Astrocyte of the cerebellum (primary cell): Measurements from ENCODE around the gene WDCP.
A peak's percentile ranks its signal among the peaks of the same experiment; 100 is the strongest.

ENCODE experiments used
- DNase-seq: peaks from one replicate; pipeline ENCODE4 v3.0.0-alpha.2; 2011; ENCODE audit warnings: low read depth
- H3K4me3 ChIP-seq: 2 replicates; pipeline ENCODE4 v1.5.1; 2011; ENCODE audit warnings: mild to moderate bottlenecking, low read depth, low read length, moderate library complexity
- in situ Hi-C: cut with HindIII; loops from 2 replicates; pipeline ENCODE4 v1.10.0; 2017; ENCODE audit warnings: low sequenced_read_pairs
- TF ChIP-seq, protein P1 (sequence below): IDR thresholded peaks from 2 replicates; pipeline ENCODE4 v1.5.1; 2012; ENCODE audit warnings: low read length, low read depth, moderate library complexity, mild to moderate bottlenecking; ENCODE audit errors: missing control alignments

The WDCP gene

DNA sequence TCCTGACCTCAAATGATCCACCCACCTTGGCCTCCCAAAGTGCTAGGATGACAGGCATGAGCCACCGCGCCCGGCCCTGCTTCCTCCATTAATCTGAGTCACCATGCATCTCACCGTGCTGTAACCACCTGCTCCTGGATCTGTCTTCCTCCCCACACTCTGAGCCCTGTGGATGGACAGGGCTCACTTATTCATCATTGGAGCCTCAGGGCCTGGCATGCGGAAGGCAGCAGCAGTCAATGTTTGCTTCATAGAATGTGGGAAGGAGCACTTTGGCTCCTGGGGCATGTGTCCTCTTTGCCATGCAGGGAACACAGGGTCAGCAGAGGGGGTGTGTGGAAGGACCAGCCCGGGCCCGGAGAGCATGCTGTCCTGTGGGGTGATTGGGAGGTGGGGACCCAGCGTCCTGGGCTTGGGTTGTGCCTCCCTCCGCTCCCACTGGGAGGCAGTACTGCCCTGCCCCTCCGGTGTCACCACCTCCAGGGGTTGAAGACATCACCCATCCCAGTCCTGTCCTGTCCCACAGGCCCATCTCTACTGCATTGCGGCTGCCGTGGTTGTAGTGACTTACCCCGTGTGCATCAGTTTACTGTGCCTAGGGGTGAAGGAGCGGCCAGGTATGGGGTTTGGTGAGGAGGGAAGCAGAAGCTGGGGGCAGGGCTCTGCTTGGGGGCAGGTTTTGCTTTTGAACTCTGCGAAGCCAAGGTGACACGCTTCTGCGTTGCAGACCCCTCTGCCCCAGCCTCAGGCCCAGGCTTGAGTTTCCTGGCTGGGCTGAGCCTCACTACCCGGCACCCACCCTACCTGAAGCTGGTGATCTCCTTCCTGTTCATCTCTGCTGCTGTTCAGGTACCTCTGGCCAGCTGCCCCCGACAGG lies 25.8 kb downstream of the WDCP start:
- H3K4me3 ChIP-seq = no peak overlapping the region
- TF ChIP-seq, protein P1, sequence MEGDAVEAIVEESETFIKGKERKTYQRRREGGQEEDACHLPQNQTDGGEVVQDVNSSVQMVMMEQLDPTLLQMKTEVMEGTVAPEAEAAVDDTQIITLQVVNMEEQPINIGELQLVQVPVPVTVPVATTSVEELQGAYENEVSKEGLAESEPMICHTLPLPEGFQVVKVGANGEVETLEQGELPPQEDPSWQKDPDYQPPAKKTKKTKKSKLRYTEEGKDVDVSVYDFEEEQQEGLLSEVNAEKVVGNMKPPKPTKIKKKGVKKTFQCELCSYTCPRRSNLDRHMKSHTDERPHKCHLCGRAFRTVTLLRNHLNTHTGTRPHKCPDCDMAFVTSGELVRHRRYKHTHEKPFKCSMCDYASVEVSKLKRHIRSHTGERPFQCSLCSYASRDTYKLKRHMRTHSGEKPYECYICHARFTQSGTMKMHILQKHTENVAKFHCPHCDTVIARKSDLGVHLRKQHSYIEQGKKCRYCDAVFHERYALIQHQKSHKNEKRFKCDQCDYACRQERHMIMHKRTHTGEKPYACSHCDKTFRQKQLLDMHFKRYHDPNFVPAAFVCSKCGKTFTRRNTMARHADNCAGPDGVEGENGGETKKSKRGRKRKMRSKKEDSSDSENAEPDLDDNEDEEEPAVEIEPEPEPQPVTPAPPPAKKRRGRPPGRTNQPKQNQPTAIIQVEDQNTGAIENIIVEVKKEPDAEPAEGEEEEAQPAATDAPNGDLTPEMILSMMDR = peak; percentile 17
- no peak for DNase-seq
- in situ Hi-C loops = no loop called here

DNA sequence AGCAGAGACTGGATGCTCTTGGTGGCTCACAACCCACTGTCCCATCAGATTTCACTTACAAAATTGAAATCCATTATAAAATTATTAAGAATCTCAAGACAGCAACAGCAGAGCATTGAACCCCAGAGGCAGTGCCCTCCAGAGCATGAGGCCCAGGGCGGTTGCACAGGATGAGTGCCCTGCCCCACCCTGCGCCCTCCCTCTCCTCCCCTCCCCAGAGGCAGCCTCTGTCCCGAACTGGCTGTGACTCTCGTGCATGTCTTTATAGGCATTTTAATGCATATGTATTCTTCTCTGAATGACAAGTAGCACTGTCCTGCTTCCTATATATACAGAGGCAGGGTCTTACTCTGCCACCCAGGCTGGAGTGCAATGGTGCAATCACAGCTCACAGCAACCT lies 26.9 kb downstream of the WDCP start:
- in situ Hi-C loops = no loop called here
- TF ChIP-seq, protein P1 = no peak
- DNase-seq = no peak
- no peak overlapping the region for H3K4me3 ChIP-seq

DNA sequence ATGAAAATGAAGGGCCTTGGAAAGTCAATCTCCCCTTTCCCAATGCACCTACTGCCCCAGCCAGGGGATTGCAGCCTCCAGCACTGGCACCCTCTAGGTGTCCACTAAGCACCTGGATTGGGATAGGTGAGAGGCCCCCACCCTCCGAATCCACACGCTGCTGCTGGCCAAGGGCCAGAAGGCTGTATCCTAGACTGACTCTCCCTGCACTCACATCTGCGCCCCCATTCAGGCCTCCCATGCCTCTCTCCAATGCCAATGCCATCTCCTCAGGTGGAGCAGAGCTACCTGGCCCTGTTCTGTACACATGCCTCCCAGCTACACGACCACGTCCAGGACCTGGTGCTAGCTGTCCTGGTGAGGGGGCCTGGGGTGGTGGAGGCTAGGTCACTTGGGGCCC lies 27.5 kb downstream of the WDCP start:
- TF ChIP-seq, protein P1 = no peak
- in situ Hi-C loops = no loop called here
- no peak for DNase-seq
- H3K4me3 ChIP-seq = no peak overlapping the region

DNA sequence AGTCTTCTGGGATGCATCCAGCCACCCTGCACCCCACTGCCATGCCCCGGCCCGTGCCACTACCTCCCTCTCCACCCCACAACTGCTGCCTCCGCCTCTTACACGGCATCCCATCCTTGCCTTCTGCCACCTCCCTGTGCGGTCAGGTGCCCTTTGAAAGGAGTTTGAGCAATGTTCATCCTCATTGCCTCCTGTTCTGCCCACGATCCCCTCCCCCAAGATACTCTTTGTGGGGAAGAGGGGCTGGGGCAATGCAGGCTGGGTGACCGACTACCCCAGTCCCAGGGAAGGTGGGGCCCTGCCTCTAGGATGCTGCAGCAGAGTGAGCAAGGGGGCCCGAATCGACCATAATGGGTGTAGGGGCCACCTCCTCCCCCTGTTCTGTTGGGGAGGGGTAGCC lies 28.9 kb downstream of the WDCP start:
- TF ChIP-seq, protein P1 = no peak
- DNase-seq = no peak
- no peak overlapping the region for H3K4me3 ChIP-seq
- in situ Hi-C loops = no loop called here

DNA sequence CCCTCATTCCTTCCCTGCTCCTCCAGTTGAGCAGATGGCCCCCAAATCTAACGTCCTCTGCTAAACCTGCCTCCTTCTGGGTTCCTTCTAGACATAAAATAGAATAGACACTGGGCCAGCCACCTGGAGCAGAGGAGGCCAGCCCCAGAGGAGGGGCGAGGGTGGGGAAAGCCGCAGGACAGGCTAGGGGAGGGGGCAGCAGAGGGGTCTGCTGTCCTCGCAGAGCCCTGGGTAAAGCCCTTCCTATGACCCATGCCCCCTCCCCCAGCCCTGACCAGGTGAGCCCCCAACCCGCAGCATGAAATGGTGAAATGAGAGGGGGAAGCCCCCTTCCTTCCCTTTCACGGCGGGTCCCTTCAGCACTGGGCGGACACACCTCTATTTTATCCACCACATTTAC lies 29.5 kb downstream of the WDCP start:
- no peak for DNase-seq
- no peak overlapping the region for H3K4me3 ChIP-seq
- TF ChIP-seq, protein P1 = no peak
- in situ Hi-C loops = no loop called here

DNA sequence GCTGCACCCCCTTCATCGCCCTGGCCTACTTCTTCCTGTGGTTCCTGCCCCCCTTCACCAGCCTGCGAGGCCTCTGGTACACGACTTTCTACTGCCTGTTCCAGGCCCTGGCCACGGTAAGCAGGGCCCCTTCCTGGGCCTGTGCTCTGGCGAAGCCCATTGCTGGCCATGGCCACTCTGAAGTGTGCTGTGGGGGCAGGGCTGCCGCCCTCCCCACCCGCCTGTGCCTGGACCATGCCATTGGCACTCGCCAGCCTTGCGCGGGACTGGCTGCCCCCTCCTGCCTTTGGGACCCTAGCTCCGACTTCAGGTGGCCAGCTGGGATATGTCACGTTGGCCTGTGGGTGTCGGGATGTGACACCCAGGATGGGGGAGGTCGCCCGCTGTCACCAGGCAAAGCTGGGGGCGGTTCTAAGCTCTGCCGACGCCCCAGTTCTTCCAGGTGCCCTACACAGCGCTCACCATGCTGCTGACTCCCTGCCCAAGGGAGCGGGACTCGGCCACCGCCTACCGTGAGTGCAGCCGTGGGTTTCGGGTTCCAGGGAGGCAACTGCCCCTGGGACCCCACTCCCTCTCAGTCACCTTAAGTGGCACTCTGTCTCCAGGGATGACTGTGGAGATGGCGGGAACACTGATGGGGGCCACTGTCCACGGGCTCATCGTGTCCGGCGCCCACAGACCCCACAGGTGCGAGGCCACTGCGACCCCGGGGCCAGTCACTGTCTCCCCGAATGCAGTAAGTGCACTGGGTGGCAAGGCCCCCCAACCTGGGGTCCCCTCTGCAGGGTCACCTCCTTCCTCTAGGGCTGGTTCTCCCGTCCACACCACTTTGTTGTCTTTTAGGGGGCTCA lies 30.1 kb downstream of the WDCP start:
- no peak for DNase-seq
- TF ChIP-seq, protein P1 = no peak
- H3K4me3 ChIP-seq = no peak overlapping the region
- in situ Hi-C loops = no loop called here
